H9 (cell line): ENCODE results near the gene MECP2. TPM values are rescaled to one million over a fixed set of nuclear protein-coding genes. Genes with fewer than 3 reads are reported as not detected.

Source experiments
- DNase-seq: peaks from one replicate; pipeline ENCODE4 v3.0.0-alpha.2; 2017
- H2AFZ ChIP-seq: one replicate; pipeline ENCODE4 v1.6.1; 2013; ENCODE audit warnings: mild to moderate bottlenecking, low read length, control low read depth, moderate library complexity
- H2AK5ac ChIP-seq: 2 replicates; pipeline ENCODE4 v1.6.1; 2013; ENCODE audit warnings: low read length, control low read depth, mixed read lengths; ENCODE audit not compliant: insufficient read length
- H2BK120ac ChIP-seq: one replicate; pipeline ENCODE4 v1.6.1; 2013; ENCODE audit warnings: low read depth, mild to moderate bottlenecking, low read length, control low read depth, inconsistent platforms; ENCODE audit not compliant: poor library complexity, severe bottlenecking
- H2BK12ac ChIP-seq: 2 replicates; pipeline ENCODE4 v1.6.1; 2013; ENCODE audit warnings: low read length, control low read depth, mixed read lengths, low read depth; ENCODE audit not compliant: insufficient read length
- H2BK15ac ChIP-seq: 2 replicates; pipeline ENCODE4 v1.6.1; 2013; ENCODE audit warnings: low read depth, low read length, control low read depth
- H2BK20ac ChIP-seq: one replicate; pipeline ENCODE4 v1.6.1; 2013; ENCODE audit warnings: low read depth, mild to moderate bottlenecking, low read length, control low read depth, inconsistent platforms; ENCODE audit not compliant: poor library complexity, severe bottlenecking
- H2BK5ac ChIP-seq: 2 replicates; pipeline ENCODE4 v1.6.1; 2013; ENCODE audit warnings: low read length, control low read depth, mixed read lengths; ENCODE audit not compliant: insufficient read length
- H3K14ac ChIP-seq: 2 replicates; pipeline ENCODE4 v1.6.1; 2013; ENCODE audit warnings: low read length, control low read depth; ENCODE audit not compliant: insufficient read depth
- H3K18ac ChIP-seq: 2 replicates; pipeline ENCODE4 v1.6.1; 2013; ENCODE audit warnings: low read depth, mild to moderate bottlenecking, mixed read lengths, low read length, control low read depth; ENCODE audit not compliant: insufficient read length
- H3K23ac ChIP-seq: 2 replicates; pipeline ENCODE4 v1.6.1; 2013; ENCODE audit warnings: low read length, control low read depth, mixed read lengths, low read depth; ENCODE audit not compliant: insufficient read length
- H3K23me2 ChIP-seq: 2 replicates; pipeline ENCODE4 v1.6.1; 2013; ENCODE audit warnings: low read depth, mild to moderate bottlenecking, mixed read lengths, low read length, control low read depth; ENCODE audit not compliant: insufficient read length, poor library complexity, severe bottlenecking
- H3K27ac ChIP-seq: 2 replicates; pipeline ENCODE4 v1.5.1; 2013; ENCODE audit warnings: low read length, control low read depth, mixed read lengths, low read depth; ENCODE audit not compliant: insufficient read length
- H3K27me3 ChIP-seq: 2 replicates; pipeline ENCODE4 v1.6.1; 2013; ENCODE audit warnings: low read length, control low read depth, inconsistent platforms; ENCODE audit not compliant: insufficient read depth
- H3K4ac ChIP-seq: 2 replicates; pipeline ENCODE4 v1.6.1; 2013; ENCODE audit warnings: low read depth, mild to moderate bottlenecking, control low read depth, inconsistent platforms, low read length, moderate library complexity
- H3K4me1 ChIP-seq: 2 replicates; pipeline ENCODE4 v1.6.1; 2013; ENCODE audit warnings: low read length, control low read depth, inconsistent platforms; ENCODE audit not compliant: insufficient read depth
- H3K4me2 ChIP-seq: 2 replicates; pipeline ENCODE4 v1.6.1; 2013; ENCODE audit warnings: low read length, control low read depth, mixed read lengths; ENCODE audit not compliant: insufficient read length, insufficient read depth
- H3K56ac ChIP-seq: 2 replicates; pipeline ENCODE4 v1.6.1; 2013; ENCODE audit warnings: low read depth, mild to moderate bottlenecking, mixed read lengths, low read length, control low read depth; ENCODE audit not compliant: insufficient read length
- H3K79me1 ChIP-seq: 2 replicates; pipeline ENCODE4 v1.6.1; 2013; ENCODE audit warnings: low read depth, mild to moderate bottlenecking, moderate library complexity, low read length, control low read depth, inconsistent platforms; ENCODE audit not compliant: insufficient read depth, poor library complexity, severe bottlenecking
- H3K79me2 ChIP-seq: 2 replicates; pipeline ENCODE4 v1.6.1; 2013; ENCODE audit warnings: low read length, control low read depth, inconsistent platforms; ENCODE audit not compliant: insufficient read depth
- H3K9ac ChIP-seq: 2 replicates; pipeline ENCODE4 v1.6.1; 2013; ENCODE audit warnings: low read length, control low read depth, mixed read lengths; ENCODE audit not compliant: insufficient read length; ENCODE audit errors: extremely low read depth
- H3K9me3 ChIP-seq: one replicate; pipeline ENCODE4 v1.6.1; 2013; ENCODE audit warnings: low read depth, low read length, inconsistent platforms; ENCODE audit not compliant: control insufficient read depth
- H3T11ph ChIP-seq: one replicate; pipeline ENCODE4 v1.6.1; 2013; ENCODE audit warnings: mild to moderate bottlenecking, low read length, control low read depth, inconsistent platforms
- H4K20me1 ChIP-seq: one replicate; pipeline ENCODE4 v1.6.1; 2013; ENCODE audit not compliant: control insufficient read depth, insufficient read length, insufficient read depth
- H4K5ac ChIP-seq: 2 replicates; pipeline ENCODE4 v1.6.1; 2013; ENCODE audit warnings: low read depth, mild to moderate bottlenecking, mixed read lengths, low read length, control low read depth; ENCODE audit not compliant: insufficient read length
- H4K8ac ChIP-seq: replicated peaks from 2 replicates; pipeline ENCODE4 v1.6.1; 2013; ENCODE audit warnings: low read length, control low read depth, mixed read lengths, low read depth; ENCODE audit not compliant: insufficient read length
- H4K91ac ChIP-seq: 2 replicates; pipeline ENCODE4 v1.6.1; 2013; ENCODE audit warnings: low read depth, mild to moderate bottlenecking, moderate library complexity, mixed read lengths, low read length, control low read depth; ENCODE audit not compliant: insufficient read length
- H3K27ac Mint-ChIP-seq, 3 experiments: 2 replicates in 2 of 3; 3 replicates in 1 of 3; pipeline ENCODE4 v1.8.0; 2020 to 2021; ENCODE audit warnings: mixed read lengths in 3 of 3, mild to moderate bottlenecking in 1 of 3, moderate library complexity in 1 of 3
- H3K27me3 Mint-ChIP-seq: 2 replicates; pipeline ENCODE4 v1.8.0; 2021; ENCODE audit warnings: low read depth, mild to moderate bottlenecking, moderate library complexity, mixed read lengths
- H3K36me3 Mint-ChIP-seq, 3 experiments: 2 replicates in 2 of 3; 3 replicates in 1 of 3; pipeline ENCODE4 v1.8.0; 2020 to 2021; ENCODE audit warnings: low read depth in 3 of 3, mixed read lengths in 3 of 3; ENCODE audit not compliant: insufficient read depth in 1 of 3
- H3K4me1 Mint-ChIP-seq, 2 experiments: 2 replicates each; pipeline ENCODE4 v1.8.0; 2020; ENCODE audit warnings: mixed read lengths in 2 of 2
- H3K4me3 Mint-ChIP-seq, 2 experiments: 2 replicates in 1 of 2; 3 replicates in 1 of 2; pipeline ENCODE4 v1.8.0; 2020 to 2021; ENCODE audit warnings: mild to moderate bottlenecking in 2 of 2, mixed read lengths in 2 of 2, moderate library complexity in 1 of 2
- H3K9me3 Mint-ChIP-seq, 2 experiments: 2 replicates in 1 of 2; 3 replicates in 1 of 2; pipeline ENCODE4 v1.8.0; 2020; ENCODE audit warnings: mild to moderate bottlenecking in 2 of 2, mixed read lengths in 2 of 2, moderate library complexity in 1 of 2
- CTCF ChIP-seq: fragments of 200-600 bp; sonication (generic); conservative IDR thresholded peaks from 3 replicates; pipeline ENCODE4 v1.8.0; 2021; ENCODE audit warnings: antibody characterized with exemption, mild to moderate bottlenecking
- WGBS: extraction: QIAGEN DNeasy Blood & Tissue Kit; methylation state at CpG from one replicate; pipeline ENCODE4 v1.1.7; 2013; ENCODE audit warnings: missing lambda C conversion rate, low lambda C conversion rate, mixed read lengths; ENCODE audit not compliant: insufficient read length; ENCODE audit errors: extremely low coverage; 5-methylcytosine and 5-hydroxymethylcytosine counted together
- total RNA-seq: library from RNA; stranded (reverse); gene quantifications from 2 replicates; pipeline ENCODE4 v1.2.1, GENCODE V29; 2021

The MECP2 gene
- total RNA-seq, 1 experiment from 2014 or later: 32.2 TPM

- Histone ChIP-seq H4K8ac (no peak overlapping the region), H3K4me1 (no peaks in the 10 kb centered on the region), H4K20me1 (no peaks in the 10 kb centered on the region), H3K4me2 (no peak overlapping the region), H3K27me3 (no peaks in the 10 kb centered on the region), H3K4ac (no peak overlapping the region), H2AK5ac (no peak overlapping the region), H2BK20ac (no peak overlapping the region), H4K91ac (no peak overlapping the region), H3K14ac (no peak overlapping the region), H3K27ac (no peak overlapping the region), H3K23ac (no peak overlapping the region), H2AFZ (no peak overlapping the region), H3K79me1 (no peaks in the 10 kb centered on the region), H3T11ph (no peak overlapping the region), H2BK15ac (no peak overlapping the region), H3K23me2 (no peaks in the 10 kb centered on the region), H2BK12ac (no peak overlapping the region), H3K18ac (no peak overlapping the region), H3K9ac (no peak overlapping the region), H3K79me2 (no peaks in the 10 kb centered on the region), H2BK120ac (no peak overlapping the region), H3K56ac (no peak overlapping the region), H2BK5ac (no peak overlapping the region), H4K5ac (no peak overlapping the region), H3K9me3 (peaks cover 24% of the 10 kb centered on the region)
- H3K9me3 Mint-ChIP-seq: peaks cover 50 to 57% of the 10 kb centered on the region in 2 experiments
- TF ChIP-seq CTCF: no peak
- peak overlapping the region in 1 of 3 experiments; percentile 55; a peak in 1 of 7 replicates for H3K27ac Mint-ChIP-seq
- H3K4me1 Mint-ChIP-seq: no peaks in the 10 kb centered on the region
- no peak for DNase-seq
- no peak overlapping the region for H3K4me3 Mint-ChIP-seq
- no CpG with 5 or more reads among the region's 23 CpGs for WGBS
- H3K27me3 Mint-ChIP-seq: peaks cover 12% of the 10 kb centered on the region
- H3K36me3 Mint-ChIP-seq: peaks cover 0 to 14% (median 5%) of the 10 kb centered on the region in 3 experiments; a peak in 5 of 7 replicates
Observed at GRCh38 chrX:154142950-154143745, 45.6 kb upstream of the MECP2 start.
